ENCODE results near the gene SELENOV.
A peak's percentile ranks its signal among the peaks of the same experiment; 100 is the strongest.
"Not testable (repeated sequence)": the region's sequence is repeated elsewhere in the genome, so short reads cannot be mapped to it uniquely, and the experiment has no call there.

The SELENOV gene, protein sequence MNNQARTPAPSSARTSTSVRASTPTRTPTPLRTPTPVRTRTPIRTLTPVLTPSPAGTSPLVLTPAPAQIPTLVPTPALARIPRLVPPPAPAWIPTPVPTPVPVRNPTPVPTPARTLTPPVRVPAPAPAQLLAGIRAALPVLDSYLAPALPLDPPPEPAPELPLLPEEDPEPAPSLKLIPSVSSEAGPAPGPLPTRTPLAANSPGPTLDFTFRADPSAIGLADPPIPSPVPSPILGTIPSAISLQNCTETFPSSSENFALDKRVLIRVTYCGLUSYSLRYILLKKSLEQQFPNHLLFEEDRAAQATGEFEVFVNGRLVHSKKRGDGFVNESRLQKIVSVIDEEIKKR

DNA sequence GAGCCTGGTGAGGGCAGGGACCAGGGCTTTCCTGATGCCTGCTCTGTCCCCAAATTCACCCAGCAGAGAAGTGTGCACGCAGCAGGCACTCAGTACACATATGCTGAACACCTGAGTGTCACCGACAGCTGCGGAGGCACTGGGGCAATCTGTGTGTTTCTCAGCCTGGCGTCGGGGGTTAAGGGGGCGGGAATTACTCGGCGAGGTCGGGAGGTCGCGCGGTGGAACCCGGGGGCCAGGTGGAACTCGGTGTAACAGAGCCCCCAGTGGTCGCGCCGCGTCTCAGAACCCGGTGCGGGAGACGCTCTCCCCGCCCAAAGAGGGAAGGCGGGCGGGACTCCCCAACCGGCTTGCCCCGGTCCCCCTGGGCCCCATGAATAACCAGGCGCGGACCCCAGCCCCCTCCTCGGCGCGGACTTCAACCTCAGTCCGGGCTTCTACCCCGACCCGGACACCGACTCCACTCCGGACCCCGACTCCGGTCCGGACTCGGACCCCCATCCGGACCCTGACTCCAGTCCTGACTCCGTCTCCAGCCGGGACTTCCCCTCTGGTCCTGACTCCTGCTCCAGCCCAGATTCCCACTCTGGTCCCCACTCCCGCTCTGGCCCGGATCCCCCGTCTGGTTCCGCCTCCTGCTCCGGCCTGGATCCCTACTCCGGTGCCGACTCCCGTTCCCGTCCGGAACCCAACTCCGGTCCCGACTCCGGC is at the start of gene SELENOV:
Gene SELENOV, plus strand, starts transcription at position 300 of the 711 bp plus-strand sequence. Its CDS starts 74 bp downstream, at position 374.
- H3K4me3 ChIP-seq (ENCODE audit: low read depth, low read length): peak within 1 kb of the TSS; percentile 82

DNA sequence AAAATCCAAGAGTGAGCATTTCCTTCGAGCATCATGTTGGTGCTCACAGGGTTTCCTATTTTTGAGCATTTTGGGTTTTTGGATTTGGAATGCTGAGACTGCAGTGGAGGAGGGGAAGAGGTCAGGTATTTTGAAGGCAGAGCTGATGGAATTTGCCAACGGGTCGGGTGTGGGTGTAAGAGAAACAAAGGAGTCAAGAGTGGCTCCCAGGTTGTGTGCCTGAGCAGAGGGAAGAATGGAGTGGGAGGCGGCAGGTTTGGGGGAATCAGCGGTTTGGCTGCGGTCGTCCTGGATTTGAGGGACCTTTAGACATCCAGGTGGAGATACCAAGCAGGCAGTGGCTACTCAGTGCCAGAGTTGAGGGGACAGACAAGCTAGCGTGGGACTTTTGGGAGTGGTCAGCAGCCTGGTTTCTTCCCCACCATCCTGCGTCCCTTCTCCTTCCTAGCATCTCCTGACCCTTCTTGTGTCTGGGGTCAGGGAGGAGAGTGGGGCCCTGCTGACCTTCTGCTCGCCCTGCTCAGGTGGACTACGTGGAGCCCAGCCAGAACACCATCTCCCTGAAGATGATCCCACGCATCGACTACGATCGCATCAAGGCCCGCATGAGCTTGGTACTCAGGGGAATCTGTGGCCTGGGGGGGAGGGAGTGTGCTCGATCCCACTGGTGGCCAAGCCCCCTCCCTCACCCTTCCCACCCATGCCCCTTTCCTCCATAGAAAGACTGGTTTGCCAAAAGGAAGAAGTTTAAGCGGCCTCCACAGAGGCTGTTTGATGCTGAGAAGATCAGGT is 48.8 kb upstream of the SELENOV start:
- H3K4me3 ChIP-seq (ENCODE audit: low read depth, low read length): no peak overlapping the region

DNA sequence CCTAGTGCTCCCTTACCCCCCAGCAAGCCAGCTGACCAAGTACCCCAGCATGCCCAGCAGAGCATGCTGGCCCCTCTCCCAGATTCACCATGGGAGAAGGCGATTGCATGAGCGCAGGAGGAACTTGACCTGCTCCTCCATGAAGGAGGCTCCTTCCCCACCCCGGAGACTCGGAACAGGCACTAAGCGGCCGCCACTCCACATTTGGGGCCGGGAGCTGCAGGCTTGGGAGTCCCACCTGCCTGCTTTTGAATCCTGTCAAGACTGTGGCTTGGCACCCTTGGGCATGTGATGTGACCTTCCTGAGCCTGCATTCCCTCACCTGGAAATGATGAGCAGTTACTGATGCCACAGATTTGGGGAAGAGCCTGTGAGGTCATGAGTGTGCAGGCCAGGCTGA is 47.0 kb upstream of the SELENOV start:
- H3K4me3 ChIP-seq (ENCODE audit: low read depth, low read length): no peak overlapping the region

DNA sequence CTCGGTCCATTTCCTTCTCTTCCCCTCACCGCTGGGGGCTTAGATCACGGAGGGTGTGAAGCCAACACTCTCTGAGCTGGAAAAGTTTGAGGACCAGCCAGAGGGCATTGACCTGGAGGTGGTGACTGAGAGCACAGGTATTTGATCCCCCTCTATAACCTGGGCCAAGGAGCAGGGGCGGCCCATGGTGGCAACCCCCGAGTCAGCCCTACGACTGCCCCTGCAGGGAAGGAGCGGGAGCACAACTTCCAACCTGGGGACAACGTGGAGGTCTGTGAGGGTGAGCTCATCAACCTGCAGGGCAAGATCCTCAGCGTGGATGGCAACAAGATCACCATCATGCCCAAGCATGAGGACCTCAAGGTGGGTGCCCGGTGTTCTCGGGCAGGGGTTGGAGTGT is 45.9 kb upstream of the SELENOV start:
- H3K4me3 ChIP-seq (ENCODE audit: low read depth, low read length): no peak overlapping the region

DNA sequence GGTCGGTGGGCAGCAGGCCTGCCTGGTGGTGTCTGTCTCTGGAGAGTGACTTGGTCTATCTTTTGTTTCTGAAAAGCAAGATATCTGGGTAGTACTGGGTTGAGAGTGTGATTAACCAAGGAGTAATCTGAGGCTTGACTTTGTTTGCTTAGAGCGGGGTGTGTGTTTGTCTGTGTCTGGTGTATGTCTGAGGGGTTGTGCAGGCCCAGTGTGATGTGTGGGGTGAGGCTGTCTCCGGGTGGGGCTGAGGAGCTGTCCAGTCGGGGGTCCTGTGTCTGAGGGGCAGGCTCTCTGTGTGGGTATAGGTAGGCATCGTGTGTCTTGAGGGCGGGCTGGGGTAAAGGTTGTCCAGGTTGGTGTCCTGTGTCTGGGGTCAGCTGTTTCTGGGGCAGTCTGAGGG is 45.4 kb upstream of the SELENOV start:
- no peak overlapping the region for H3K4me3 ChIP-seq (ENCODE audit: low read depth, low read length)

DNA sequence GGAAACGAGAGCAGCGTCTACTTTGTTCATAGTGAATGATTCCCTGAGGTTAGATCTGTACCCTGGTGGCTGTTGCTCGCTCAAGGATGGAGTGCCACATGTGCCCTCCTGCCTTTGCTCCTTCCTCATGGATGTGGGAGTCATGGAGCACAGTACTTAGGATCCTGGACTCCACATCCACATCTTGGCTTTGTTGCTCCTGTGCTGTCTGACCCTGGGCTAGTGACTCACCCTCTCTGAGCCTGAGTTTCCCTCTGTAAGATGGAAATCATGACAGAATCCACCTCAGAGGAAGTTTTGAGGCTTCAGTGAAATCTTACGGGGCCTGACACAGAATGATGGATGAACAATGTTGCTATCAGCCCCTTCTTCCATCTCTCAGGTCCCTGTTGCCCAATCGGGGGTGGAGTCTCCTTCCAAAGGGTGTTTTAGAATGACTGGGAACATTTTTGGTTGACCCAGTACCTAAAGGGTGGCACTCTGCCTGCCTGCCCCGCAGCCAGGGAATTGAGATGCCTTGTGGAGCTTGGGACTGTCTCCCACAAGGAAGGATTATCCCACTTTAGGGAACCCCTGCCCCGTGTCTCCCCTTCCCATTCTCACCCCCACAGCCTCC is 44.1 kb upstream of the SELENOV start:
- no peak overlapping the region for H3K4me3 ChIP-seq (ENCODE audit: low read depth, low read length)

DNA sequence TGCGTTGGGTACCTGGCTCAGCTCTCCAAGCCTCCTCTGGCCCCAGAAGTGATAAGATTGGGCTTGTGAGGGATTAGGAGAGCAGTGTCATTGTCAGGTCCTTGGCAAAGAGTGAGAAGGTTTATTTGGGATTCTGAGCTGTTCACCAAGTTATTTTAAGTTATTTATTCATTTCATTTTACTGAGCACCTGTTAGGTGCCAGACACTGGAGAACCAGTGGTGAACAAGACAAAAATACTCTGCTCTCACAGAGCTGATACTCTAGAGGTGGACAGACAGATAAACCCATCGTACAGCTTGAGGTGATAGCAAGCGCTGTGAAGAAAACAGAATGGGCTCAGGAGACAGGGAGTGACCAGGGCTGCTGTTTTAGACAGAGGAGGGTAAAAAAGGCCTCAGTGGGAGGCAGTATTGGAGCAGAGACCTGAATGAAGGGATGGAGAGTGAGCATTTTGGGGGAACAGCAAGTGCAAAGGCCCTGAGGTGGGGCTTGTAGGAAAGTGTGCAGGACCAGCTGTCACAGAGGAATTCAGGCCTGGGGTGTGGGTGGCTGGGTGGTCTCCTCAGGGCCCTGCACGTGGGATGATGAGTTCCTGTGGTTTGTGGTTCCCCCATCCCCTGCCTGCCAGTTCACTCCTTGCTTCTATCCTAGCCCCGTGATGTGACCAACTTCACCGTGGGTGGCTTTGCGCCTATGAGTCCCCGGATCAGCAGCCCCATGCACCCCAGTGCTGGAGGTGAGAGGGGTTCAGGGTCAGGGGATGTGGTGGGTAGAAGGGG is 43.0 kb upstream of the SELENOV start:
- no peak overlapping the region for H3K4me3 ChIP-seq (ENCODE audit: low read depth, low read length)

DNA sequence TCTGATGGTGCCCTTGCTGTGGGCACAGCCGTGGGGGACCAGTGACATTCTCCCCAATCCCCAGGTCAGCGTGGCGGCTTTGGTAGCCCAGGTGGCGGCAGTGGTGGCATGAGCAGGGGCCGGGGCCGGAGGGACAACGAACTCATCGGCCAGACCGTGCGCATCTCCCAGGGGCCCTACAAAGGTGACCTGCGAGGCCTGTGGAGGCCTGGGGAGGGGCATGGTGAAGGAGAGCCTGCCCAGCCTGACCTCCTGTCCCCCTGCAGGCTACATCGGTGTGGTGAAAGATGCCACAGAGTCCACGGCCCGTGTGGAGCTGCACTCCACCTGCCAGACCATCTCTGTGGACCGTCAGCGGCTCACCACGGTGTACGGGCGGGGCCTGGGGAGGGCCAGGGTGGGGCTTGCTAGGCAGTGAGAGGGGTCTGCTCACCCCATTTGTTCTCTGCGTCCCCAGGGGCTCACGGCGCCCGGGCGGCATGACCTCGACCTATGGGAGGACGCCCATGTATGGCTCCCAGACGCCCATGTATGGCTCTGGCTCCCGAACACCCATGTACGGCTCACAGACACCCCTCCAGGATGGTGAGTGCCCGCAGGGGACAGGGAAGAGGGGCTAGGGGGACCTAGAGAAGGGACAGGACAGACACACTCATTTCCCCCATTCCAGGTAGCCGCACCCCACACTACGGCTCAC is 42.0 kb upstream of the SELENOV start:
- no peak overlapping the region for H3K4me3 ChIP-seq (ENCODE audit: low read depth, low read length)

DNA sequence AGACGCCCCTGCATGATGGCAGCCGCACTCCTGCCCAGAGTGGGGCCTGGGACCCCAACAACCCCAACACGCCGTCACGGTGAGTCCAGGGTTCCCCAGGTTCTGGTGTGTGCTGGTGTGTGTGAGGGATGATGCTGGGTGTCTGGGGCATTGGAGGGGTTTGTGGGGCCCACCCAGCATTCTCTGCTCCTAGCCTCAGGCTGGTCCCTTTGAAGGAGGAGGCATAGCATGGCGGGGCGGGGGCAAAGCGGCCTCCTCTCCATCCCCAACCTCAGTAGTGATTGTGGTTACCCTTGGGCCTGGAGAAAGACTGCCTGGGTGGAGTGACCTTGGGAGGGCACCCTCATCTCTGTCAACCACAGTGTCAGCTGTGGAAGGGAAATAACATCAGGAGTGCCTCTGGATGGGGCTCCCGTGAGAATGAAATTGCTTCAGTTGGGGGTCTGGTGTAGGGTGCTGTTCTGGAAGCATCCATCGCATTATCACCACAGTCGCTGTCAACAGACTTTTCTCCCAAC is 41.4 kb upstream of the SELENOV start:
- no peak overlapping the region for H3K4me3 ChIP-seq (ENCODE audit: low read depth, low read length)

DNA sequence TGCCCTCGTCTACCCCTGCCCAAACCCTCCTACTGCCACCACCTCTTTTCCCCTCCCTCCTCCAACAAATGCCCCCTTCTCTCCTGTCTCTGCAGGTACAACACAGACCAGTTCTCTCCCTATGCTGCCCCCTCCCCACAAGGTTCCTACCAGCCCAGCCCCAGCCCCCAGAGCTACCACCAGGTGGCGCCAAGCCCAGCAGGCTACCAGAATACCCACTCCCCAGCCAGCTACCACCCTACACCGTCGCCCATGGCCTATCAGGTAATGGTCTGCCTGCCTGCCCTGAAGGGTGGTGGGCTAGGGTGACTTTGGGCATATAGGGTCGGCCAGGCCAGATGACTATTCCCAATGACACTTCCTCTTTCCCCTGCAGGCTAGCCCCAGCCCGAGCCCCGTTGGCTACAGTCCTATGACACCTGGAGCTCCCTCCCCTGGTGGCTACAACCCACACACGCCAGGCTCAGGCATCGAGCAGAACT is 40.8 kb upstream of the SELENOV start:
- H3K4me3 ChIP-seq (ENCODE audit: low read depth, low read length): no peak overlapping the region

DNA sequence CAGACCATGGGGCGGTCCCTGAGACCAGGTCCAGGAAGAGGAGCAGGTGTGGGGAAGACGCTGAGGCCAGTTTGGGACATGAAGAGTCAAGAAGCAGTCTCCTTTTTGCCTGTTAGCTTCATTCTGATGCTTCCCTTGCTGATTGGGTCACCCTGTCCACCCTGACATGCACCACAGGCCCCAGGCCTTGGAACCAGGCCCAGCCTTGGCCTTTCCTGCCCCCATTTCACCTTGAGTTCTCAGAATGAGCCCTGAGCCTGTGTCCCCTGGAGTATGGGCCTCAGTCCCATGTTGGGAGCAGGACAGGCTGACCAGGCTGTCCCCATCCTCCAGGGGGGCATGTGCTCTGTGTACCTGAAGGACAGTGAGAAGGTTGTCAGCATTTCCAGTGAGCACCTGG is 39.2 kb upstream of the SELENOV start:
- H3K4me3 ChIP-seq (ENCODE audit: low read depth, low read length): no peak overlapping the region

DNA sequence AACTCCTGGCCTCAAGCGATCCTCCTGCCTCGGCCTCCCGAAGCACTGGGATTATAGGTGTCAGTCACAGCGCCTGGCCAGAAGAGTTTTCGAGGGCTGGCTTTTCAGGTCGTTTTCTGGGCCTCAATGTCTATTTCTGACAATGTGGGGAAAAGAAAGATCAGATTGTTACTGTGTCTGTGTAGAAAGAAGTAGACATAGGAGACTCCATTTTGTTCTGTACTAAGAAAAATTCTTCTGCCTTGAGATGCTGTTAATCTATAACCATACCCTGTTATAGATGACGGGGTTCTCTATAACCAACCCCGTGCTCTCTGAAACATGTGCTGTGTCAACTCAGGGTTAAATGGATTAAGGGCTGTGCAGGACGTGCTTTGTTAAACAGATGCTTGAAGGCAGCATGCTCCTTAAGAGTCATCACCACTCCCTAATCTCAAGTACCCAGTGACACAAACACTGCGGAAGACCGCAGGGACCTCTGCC is 35.6 kb upstream of the SELENOV start:
- not testable (repeated sequence) for H3K4me3 ChIP-seq (ENCODE audit: low read depth, low read length)

DNA sequence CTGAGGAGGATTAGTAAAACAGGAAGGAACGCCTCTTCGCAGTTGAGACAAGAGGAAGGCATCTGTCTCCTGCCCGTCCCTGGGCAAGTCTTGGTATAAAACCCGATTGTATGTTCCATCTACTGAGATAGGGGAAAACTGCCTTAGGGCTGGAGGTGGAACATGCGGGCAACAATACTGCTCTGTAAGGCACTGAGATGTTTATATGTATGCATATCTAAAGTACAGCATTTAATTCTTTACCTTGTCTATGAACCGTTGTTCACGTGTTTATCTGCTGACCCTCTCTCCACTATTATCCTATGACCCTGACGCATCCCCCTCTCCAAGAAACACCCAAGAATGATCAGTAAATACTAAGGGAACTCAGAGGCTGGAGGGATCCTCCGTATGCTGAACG is 35.0 kb upstream of the SELENOV start:
- H3K4me3 ChIP-seq (ENCODE audit: low read depth, low read length): no peak overlapping the region

DNA sequence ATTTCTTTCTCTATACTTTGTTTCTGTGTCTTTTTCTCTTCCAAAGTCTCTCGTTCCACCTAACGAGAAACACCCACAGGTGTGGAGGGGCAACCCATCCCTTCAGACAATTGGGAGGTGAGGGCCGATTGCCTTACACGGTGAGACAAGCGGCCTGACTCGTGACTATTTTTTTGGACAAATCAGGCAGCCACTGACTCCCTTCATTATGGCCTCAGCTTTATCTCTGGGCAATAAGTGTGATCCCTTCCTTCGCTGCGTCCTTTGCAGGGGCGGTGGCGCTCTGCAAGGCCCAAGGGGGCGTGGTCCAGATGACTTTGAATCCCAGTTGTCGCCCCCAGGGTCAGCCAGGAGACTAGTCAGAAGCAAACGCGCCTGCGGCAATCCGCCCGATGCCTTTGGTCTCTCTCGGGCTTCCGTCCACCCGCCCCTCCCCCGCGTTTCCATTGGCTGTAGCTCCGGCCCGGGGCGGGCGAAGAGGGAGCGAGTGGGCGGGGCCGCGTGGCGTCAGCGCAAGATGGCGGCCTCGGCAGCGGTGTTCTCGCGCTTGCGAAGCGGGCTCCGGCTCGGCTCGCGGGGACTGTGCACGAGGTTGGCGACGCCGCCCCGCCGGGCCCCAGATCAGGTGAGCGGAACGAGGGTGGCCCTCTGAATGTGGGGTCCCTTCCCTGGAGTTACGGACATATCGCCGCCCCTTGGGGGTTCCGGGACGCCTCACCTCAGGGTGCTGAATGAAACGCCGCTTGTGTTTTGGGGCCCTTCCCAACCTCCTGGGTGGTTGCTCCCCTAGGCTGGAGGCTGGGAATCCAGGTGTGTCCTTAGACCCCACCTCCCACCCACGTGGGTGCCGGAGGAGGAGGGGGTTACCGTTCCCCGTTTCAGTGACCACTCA is 34.4 kb upstream of the SELENOV start, which contains the start of gene TIMM50:
Gene TIMM50, plus strand, starts transcription at position 502 of the 892 bp plus-strand sequence. Its CDS starts 16 bp downstream, at position 518.
- H3K4me3 ChIP-seq (ENCODE audit: low read depth, low read length): peak within 1 kb of the TSS; percentile 97

DNA sequence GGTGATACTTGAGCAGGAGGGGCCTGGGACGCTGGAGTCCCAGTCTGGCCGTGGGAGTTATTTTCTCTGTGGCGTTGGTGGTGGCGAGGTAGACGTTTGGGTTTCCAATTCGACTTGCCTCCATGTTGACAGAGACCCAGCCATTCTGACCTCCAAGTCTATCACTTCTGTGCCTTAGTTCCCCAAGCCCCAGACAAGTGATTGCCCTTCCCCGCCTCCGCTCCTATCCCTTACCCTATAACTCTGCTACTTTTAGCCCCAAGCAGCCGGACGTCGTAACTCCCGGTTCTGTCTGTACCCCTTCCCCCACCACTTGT is 33.8 kb upstream of the SELENOV start:
- peak overlapping the region; percentile 97 for H3K4me3 ChIP-seq (ENCODE audit: low read depth, low read length)

DNA sequence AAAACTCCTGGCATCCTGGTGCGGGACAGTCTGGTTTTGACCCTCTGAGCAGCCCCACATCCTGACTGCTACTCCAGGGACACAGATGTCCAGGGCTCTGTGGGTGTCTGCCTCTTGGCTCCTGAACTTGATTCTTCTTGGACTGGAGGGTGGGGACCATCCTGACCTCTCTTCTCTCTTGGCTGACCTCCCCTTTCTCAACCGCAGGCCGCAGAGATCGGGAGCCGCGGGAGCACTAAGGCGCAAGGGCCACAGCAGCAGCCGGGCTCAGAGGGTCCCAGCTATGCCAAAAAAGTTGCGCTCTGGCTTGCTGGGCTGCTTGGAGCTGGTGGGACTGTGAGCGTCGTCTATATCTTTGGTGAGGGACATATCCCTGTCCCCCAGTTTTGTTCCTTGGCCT is 33.3 kb upstream of the SELENOV start:
- peak overlapping the region; percentile 97 for H3K4me3 ChIP-seq (ENCODE audit: low read depth, low read length)

DNA sequence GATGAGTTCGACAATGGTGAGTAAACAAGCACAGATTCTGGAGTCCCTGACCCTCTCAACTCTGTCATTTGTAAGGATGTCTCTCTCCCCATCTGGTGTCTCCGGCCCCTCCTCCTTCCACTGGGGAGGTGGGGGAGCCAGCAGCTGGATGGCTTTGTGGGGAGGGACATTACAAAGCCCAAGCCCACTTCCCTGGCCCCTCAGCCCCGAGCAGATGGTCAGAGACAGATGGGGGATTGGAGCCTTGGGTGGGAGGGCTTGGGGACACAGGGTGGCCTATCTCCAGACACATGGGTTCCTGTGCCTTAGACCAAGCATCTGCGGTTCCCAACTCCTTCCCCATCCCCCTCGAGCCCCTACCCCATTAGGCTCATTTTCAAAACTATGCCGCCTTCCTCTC is 31.8 kb upstream of the SELENOV start:
- no peak overlapping the region for H3K4me3 ChIP-seq (ENCODE audit: low read depth, low read length)

DNA sequence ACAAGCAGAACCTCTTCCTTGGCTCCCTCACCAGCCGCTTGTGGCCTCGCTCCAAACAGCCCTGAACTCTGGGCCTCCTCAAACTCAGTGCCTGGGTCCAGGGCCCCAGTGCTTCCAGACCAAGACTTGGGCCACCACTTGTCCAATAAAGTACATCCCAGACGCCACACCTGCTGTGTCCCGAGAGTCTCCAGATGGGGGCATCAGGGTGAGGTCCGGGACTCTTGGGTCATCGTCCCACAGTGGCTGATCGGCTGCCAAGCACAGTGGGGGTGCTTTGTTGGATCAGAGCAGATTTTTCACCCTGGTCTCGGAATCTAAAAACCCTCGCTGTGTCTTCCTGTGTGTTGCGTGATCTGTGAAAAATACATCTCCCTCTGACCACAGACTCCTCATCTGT is 25.2 kb upstream of the SELENOV start:
- no peak overlapping the region for H3K4me3 ChIP-seq (ENCODE audit: low read depth, low read length)
